Transverse colon (tissue), 4 donors: ENCODE measurements around the gene ENOX1.

Experiments
- EP300 ChIP-seq: sonication (generic); formaldehyde crosslinking; IDR thresholded peaks from one replicate; pipeline ENCODE4 v1.6.1; 2017; ENCODE audit warnings: antibody characterized with exemption, low read depth
- POLR2A ChIP-seq: fragments of 450-650 bp; IDR thresholded peaks from one replicate; pipeline ENCODE4 v1.6.1; 2016; ENCODE audit warnings: antibody characterized with exemption, mild to moderate bottlenecking, moderate library complexity
- POLR2AphosphoS5 ChIP-seq, 3 donors: sonication (generic); formaldehyde crosslinking; IDR thresholded peaks; one replicate each; pipeline ENCODE4 v1.6.1; 2016; ENCODE audit warnings: antibody characterized with exemption in 3 of 3
- TF ChIP-seq, protein P1 (sequence below), 5 experiments: fragments of 200-600 bp in 3 of 5; fragments of 450-650 bp in 2 of 5; sonication (generic) in 3 of 5; IDR thresholded peaks; 1 replicate in 2 of 5; 2 replicates in 3 of 5; pipeline ENCODE4 v1.5.1; 2016 to 2017; ENCODE audit warnings: antibody characterized with exemption in 5 of 5, inconsistent platforms in 3 of 5, mild to moderate bottlenecking in 2 of 5, moderate library complexity in 1 of 5

DNA sequence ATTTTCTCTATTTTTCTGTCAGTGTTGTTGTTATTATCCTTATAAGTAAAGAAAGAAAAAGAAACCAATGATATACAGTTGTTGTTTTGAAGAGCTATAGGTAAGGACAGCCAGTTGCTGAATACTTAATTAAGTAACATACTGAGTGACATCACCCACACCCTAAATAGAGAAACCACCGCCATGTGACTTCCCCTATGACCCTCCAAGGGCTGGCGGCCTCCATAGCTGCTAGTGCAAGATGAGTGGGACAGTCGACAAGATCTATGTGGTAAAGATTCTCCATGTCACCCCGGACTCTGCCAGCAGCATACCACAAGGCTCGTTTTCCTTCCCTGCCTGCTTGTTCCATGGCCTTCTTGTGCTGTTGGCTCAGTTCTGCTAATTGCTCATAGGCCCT, 542.3 kb downstream of the ENOX1 start:
- TF ChIP-seq, protein P1, sequence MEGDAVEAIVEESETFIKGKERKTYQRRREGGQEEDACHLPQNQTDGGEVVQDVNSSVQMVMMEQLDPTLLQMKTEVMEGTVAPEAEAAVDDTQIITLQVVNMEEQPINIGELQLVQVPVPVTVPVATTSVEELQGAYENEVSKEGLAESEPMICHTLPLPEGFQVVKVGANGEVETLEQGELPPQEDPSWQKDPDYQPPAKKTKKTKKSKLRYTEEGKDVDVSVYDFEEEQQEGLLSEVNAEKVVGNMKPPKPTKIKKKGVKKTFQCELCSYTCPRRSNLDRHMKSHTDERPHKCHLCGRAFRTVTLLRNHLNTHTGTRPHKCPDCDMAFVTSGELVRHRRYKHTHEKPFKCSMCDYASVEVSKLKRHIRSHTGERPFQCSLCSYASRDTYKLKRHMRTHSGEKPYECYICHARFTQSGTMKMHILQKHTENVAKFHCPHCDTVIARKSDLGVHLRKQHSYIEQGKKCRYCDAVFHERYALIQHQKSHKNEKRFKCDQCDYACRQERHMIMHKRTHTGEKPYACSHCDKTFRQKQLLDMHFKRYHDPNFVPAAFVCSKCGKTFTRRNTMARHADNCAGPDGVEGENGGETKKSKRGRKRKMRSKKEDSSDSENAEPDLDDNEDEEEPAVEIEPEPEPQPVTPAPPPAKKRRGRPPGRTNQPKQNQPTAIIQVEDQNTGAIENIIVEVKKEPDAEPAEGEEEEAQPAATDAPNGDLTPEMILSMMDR (IDR thresholded peaks at IDR 0.05): no peak
- TF ChIP-seq POLR2AphosphoS5 (IDR thresholded peaks at IDR 0.05) (no peak), POLR2A (no peak), EP300 (no peak)
